PC-3 (cell line): ENCODE measurements around the gene NUDT15.

Experiments
- CTCF ChIP-seq: fragments of 300-600 bp; sonication (generic); conservative IDR thresholded peaks from 2 replicates; pipeline ENCODE4 v1.5.1; 2017; ENCODE audit warnings: antibody characterized with exemption, low read depth, mild to moderate bottlenecking, low read length
- EZH2 ChIP-seq: fragments of 300-600 bp; sonication (generic); IDR thresholded peaks from one replicate; pipeline ENCODE4 v1.6.1; 2017; ENCODE audit warnings: antibody characterized with exemption, mild to moderate bottlenecking, low read length; ENCODE audit not compliant: unreplicated experiment
- EZH2phosphoT487 ChIP-seq: fragments of 300-600 bp; sonication (generic); IDR thresholded peaks from 2 replicates; pipeline ENCODE4 v1.6.1; 2018; ENCODE audit warnings: mild to moderate bottlenecking, antibody characterized with exemption, low read length, borderline replicate concordance

GRCh38 chr13:48068036-48068435, 30.5 kb downstream of the NUDT15 start:
- TF ChIP-seq CTCF: no peak; the same call in 1 of the 2 replicates
- no peak for TF ChIP-seq EZH2
- no peak for TF ChIP-seq EZH2phosphoT487
